GM12878 (cell line): ENCODE results near the gene MSX1. TPM values are rescaled to one million over a fixed set of nuclear protein-coding genes. Genes with fewer than 3 reads are reported as not detected.

Source experiments
- ATAC-seq: fragments of 200-7000 bp; cut with Tn5 transposase; 3 replicates; pipeline ENCODE4 v1.9.1; 2020; ENCODE audit warnings: mild to moderate bottlenecking, moderate library complexity
- BruUV-seq: library from RNA; stranded (reverse); fragments of 400-500 nt; replicated peaks from 2 replicates; lab custom pipeline; 2021; lab: Mats Ljungman, UMichigan
- CTCF ChIA-PET: fragments of 300-600 bp; sonication (Branson Sonifier 250); formaldehyde crosslinking; extraction: SDS; loops from one replicate; lab custom pipeline; 2021; ENCODE audit warnings: inconsistent platforms; lab: Yijun Ruan, JAX
- POLR2A ChIA-PET: fragments of 350-600 bp; formaldehyde crosslinking; extraction: SDS; loops from one replicate; lab custom pipeline; 2021; ENCODE audit warnings: inconsistent platforms; lab: Charles Lee
- RAD21 ChIA-PET: fragments of 300-600 bp; sonication (Branson Sonifier 250); formaldehyde crosslinking; loops from one replicate; lab custom pipeline; 2023; ENCODE audit warnings: antibody characterized with exemption; ENCODE audit not compliant: unreplicated experiment; lab: Charles Lee
- SMC1A ChIA-PET: fragments of 300-600 bp; sonication (Branson Sonifier 250); formaldehyde crosslinking; loops from one replicate; lab custom pipeline; 2023; ENCODE audit not compliant: unreplicated experiment, uncharacterized antibody; lab: Charles Lee
- DNase-seq: peaks from one replicate; pipeline ENCODE4 v3.0.0-alpha.2; 2011; ENCODE audit warnings: low read depth, low spot score
- FAIRE-seq: peaks from 3 replicates; lab custom pipeline; 2011; peaks lifted over from hg19 to GRCh38; lab: Jason Lieb, UNC
- H2AFZ ChIP-seq: 2 replicates; pipeline ENCODE4 v1.6.0; 2011; ENCODE audit warnings: low read depth, low read length, control low read depth; ENCODE audit not compliant: control insufficient read depth
- H3K27ac ChIP-seq: 2 replicates; pipeline ENCODE4 v1.5.1; 2011; ENCODE audit warnings: control low read depth; ENCODE audit not compliant: control insufficient read depth, insufficient read depth
- H3K27me3 ChIP-seq, 2 experiments: replicated peaks in 1 of 2; 2 replicates each; pipeline versions ENCODE4 v1.6.0 to v1.6.1; 2011; ENCODE audit warnings: low read length in 1 of 2; ENCODE audit not compliant: control insufficient read depth in 2 of 2, insufficient read depth in 2 of 2
- H3K36me3 ChIP-seq, 2 experiments: 2 replicates each; pipeline ENCODE4 v1.5.1; 2011; ENCODE audit warnings: low read length in 1 of 2; ENCODE audit not compliant: control insufficient read depth in 2 of 2, insufficient read depth in 2 of 2
- H3K4me1 ChIP-seq: 2 replicates; pipeline ENCODE4 v1.6.1; 2011; ENCODE audit warnings: mild to moderate bottlenecking, low read length, moderate library complexity, mixed read lengths; ENCODE audit not compliant: control insufficient read depth, insufficient read depth
- H3K4me2 ChIP-seq: 2 replicates; pipeline ENCODE4 v1.6.0; 2011; ENCODE audit warnings: control low read depth; ENCODE audit not compliant: control insufficient read depth, insufficient read depth
- H3K4me3 ChIP-seq: fragments of 200-600 bp; sonication (generic); 2 replicates; pipeline ENCODE4 v1.5.1; 2016
- H3K79me2 ChIP-seq: 2 replicates; pipeline ENCODE4 v1.6.0; 2011; ENCODE audit warnings: low read length; ENCODE audit not compliant: control insufficient read depth, insufficient read depth
- H3K9ac ChIP-seq: 2 replicates; pipeline ENCODE4 v1.8.0; 2011; ENCODE audit warnings: low read length, control low read depth, mixed read lengths; ENCODE audit not compliant: control insufficient read depth, insufficient read depth
- H3K9me3 ChIP-seq: replicated peaks from 3 replicates; pipeline ENCODE4 v1.5.1; 2011; ENCODE audit warnings: mild to moderate bottlenecking, low read length; ENCODE audit not compliant: control insufficient read depth, insufficient read depth
- H4K20me1 ChIP-seq: 2 replicates; pipeline ENCODE4 v1.6.0; 2011; ENCODE audit not compliant: control insufficient read depth, insufficient read depth
- ASH2L ChIP-seq: fragments of 300-600, 200-600 bp; sonication (generic); IDR thresholded peaks from 2 replicates; pipeline ENCODE4 v1.6.1; 2017; ENCODE audit warnings: low read depth, mild to moderate bottlenecking, borderline replicate concordance
- BACH1 ChIP-seq: fragments of 450-650 bp; IDR thresholded peaks from 2 replicates; pipeline ENCODE4 v1.6.1; 2017; ENCODE audit warnings: mild to moderate bottlenecking, borderline replicate concordance
- JUND ChIP-seq: IDR thresholded peaks from 2 replicates; pipeline ENCODE4 v1.6.1; 2012; ENCODE audit warnings: low read depth, mild to moderate bottlenecking, low read length, improper control_type of control experiment, moderate library complexity
- KDM1A ChIP-seq: fragments of 200-600 bp; sonication (generic); IDR thresholded peaks from 2 replicates; pipeline ENCODE4 v1.6.1; 2016; ENCODE audit warnings: borderline replicate concordance
- MXI1 ChIP-seq: fragments of 150-350 bp; IDR thresholded peaks from 2 replicates; pipeline ENCODE4 v1.6.1; 2011; ENCODE audit warnings: low read depth, mild to moderate bottlenecking, inconsistent platforms, low read length, improper control_type of control experiment
- NR2C2 ChIP-seq: IDR thresholded peaks from 2 replicates; pipeline ENCODE4 v1.6.1; 2011; ENCODE audit warnings: borderline replicate concordance, low read depth; ENCODE audit not compliant: control insufficient read depth, insufficient read length
- RUNX3 ChIP-seq: IDR thresholded peaks from 2 replicates; pipeline ENCODE4 v1.6.1; 2012; ENCODE audit warnings: low read length, inconsistent platforms
- SMAD1 ChIP-seq: fragments of 450-650 bp; IDR thresholded peaks from 2 replicates; pipeline ENCODE4 v1.6.1; 2018; ENCODE audit warnings: mild to moderate bottlenecking, low read depth; ENCODE audit not compliant: partially characterized antibody
- STAT3 ChIP-seq: IDR thresholded peaks from 2 replicates; pipeline ENCODE4 v1.6.1; 2011; ENCODE audit warnings: low read depth, low read length, improper control_type of control experiment
- ZNF217 ChIP-seq: fragments of 450-650 bp; IDR thresholded peaks from 2 replicates; pipeline ENCODE4 v1.6.1; 2017; ENCODE audit warnings: antibody characterized with exemption, mild to moderate bottlenecking
- ZNF384 ChIP-seq: IDR thresholded peaks from 2 replicates; pipeline ENCODE4 v1.6.1; 2012; ENCODE audit warnings: low read depth, mild to moderate bottlenecking, low read length, improper control_type of control experiment, borderline replicate concordance
- ZNF592 ChIP-seq: fragments of 450-650 bp; IDR thresholded peaks from 2 replicates; pipeline ENCODE4 v1.6.1; 2017; ENCODE audit warnings: mild to moderate bottlenecking, moderate library complexity
- ZNF622 ChIP-seq: fragments of 450-650 bp; IDR thresholded peaks from 2 replicates; pipeline ENCODE4 v1.6.1; 2017; ENCODE audit warnings: mild to moderate bottlenecking, inconsistent platforms
- ZZZ3 ChIP-seq: IDR thresholded peaks from 2 replicates; pipeline ENCODE4 v1.6.1; 2011; ENCODE audit warnings: low read depth; ENCODE audit not compliant: control insufficient read depth, insufficient read length
- WGBS: methylation state at CpG from one replicate; pipeline ENCODE4 v1.1.6; 2016; ENCODE audit warnings: low lambda C conversion rate; ENCODE audit not compliant: insufficient replicate concordance, insufficient coverage; ENCODE audit errors: missing lambda C conversion rate; 5-methylcytosine and 5-hydroxymethylcytosine counted together
- in situ Hi-C: fragments of 300-500 bp; cut with MboI; formaldehyde crosslinking; loops from 9 replicates; pipeline ENCODE4 v1.14.3; 2018; ENCODE audit warnings: mixed read lengths
- intact Hi-C: fragments of 100-400 bp; cut with micrococcal nuclease; formaldehyde crosslinking; loops from one replicate; pipeline ENCODE4 v1.14.2; 2022; ENCODE audit not compliant: unreplicated experiment
- polyA plus RNA-seq, 11 experiments: library from polyadenylated mRNA; depleted of rRNA in 4 of 11; unstranded in 6 of 11; stranded (reverse) in 5 of 11; fragments of >200 nt; fragmentation: Nextera tagmentation in 4 of 11; fragmentation: Illumina TruSeq in 1 of 11; extraction: Ambion mirVana in 4 of 11; extraction: Trizol in 1 of 11; gene quantifications; 1 replicate in 1 of 11; 2 replicates in 10 of 11; pipeline versions ENCODE4 v1.2.1 to v1.2.3, GENCODE V29; 2011 to 2016; ENCODE audit warnings: inconsistent platforms in 2 of 11, missing spikeins in 2 of 11, low read depth in 1 of 11
- total RNA-seq, 4 experiments: library from RNA; depleted of rRNA in 3 of 4; stranded (reverse); fragments of >200 nt in 3 of 4; fragmentation: Illumina TruSeq in 1 of 4; extraction: Trizol in 1 of 4; gene quantifications; 2 replicates each; pipeline versions ENCODE4 v1.2.1 to v1.2.3, GENCODE V29; 2013 to 2021
- TF ChIP-seq, protein P1 (sequence below): fragments of 450-650 bp; IDR thresholded peaks from 2 replicates; pipeline ENCODE4 v1.6.1; 2016; ENCODE audit warnings: mild to moderate bottlenecking

MSX1 gene
- total and polyA plus RNA-seq, 10 of the 15 experiments (the other 5 are each of a cell fraction or from before 2014, with no cell fraction given) = 0.04 to 0.56 (median 0.15) TPM; not detected in 2

DNA sequence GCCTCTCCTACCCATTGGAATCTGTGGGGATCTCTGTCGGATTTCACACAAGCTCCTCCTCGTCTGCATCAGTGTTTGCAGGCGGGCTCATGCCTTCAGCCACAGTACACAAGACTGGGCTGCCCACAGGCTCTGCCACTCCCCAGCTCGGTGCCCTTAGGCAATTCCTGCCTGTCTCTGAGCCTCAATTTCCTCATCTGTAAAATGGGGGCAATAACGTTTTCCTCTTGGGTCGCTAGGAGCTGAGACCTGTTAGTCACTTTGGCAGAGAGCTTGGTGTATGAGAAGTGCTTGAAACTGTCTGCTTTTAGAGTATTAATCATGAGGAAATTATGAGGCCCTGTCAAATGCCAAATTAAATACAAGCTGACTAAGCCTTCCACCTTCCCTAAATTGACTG, 27.6 kb upstream of the MSX1 start:
- Histone ChIP-seq H2AFZ (no peak overlapping the region), H3K9ac (no peak overlapping the region), H3K4me3 (no peak overlapping the region), H3K27ac (no peak overlapping the region), H4K20me1 (no peaks in the 10 kb centered on the region), H3K9me3 (no peaks in the 10 kb centered on the region; the same call in 2 of the 3 replicates)
- FAIRE-seq (no peak), ATAC-seq (no peak)
- RAD21 ChIA-PET = no interaction called here
- WGBS = 22% methylated on average over 6 of the region's 6 CpGs
- in situ Hi-C loops = no loop called here
- no TSS peak for BruUV-seq
- intact Hi-C loops = no loop called here
- POLR2A ChIA-PET = no interaction called here
- SMC1A ChIA-PET = no interaction called here
- CTCF ChIA-PET = no interaction called here
- TF ChIP-seq NR2C2 = no peak
- TF ChIP-seq ZNF622 = no peak
- no peak for TF ChIP-seq ZNF384
- TF ChIP-seq ZNF217 = no peak
- TF ChIP-seq KDM1A = no peak
- TF ChIP-seq RUNX3 = no peak
- TF ChIP-seq BACH1 = no peak
- TF ChIP-seq MXI1 = no peak
- no peak for TF ChIP-seq ZZZ3
- TF ChIP-seq, all 136 proteins: peak for 0
- H3K79me2 ChIP-seq = no peaks in the 10 kb centered on the region
- no peak for DNase-seq
- no peaks in the 10 kb centered on the region for H3K36me3 ChIP-seq
- H3K27me3 ChIP-seq = no peaks in the 10 kb centered on the region
- H3K4me2 ChIP-seq = no peak overlapping the region
- no peaks in the 10 kb centered on the region for H3K4me1 ChIP-seq

DNA sequence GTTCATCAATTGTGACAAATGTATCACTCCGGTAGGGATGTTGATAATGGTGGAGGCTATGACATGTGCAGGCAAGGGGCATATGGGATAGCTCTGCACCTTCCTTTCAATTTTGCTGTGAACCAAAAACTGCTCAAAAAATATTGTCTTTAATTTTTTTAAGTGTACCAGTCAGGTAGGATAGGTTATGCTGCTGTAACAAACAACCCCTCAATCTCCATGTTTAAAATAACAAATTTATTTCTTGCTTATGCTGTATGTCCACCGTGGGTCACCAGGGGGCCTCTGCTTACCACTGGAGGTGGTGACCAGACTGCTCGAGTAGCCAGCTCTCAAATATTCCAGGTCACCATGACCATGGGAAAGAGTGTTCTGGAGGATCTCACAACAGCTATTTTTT, 23.4 kb upstream of the MSX1 start:
- WGBS = 21% methylated on average over 3 of the region's 3 CpGs
- Histone ChIP-seq H3K79me2 (no peaks in the 10 kb centered on the region), H3K9me3 (no peaks in the 10 kb centered on the region; the same call in 1 of the 3 replicates), H3K27me3 (no peaks in the 10 kb centered on the region), H3K4me3 (no peak overlapping the region), H3K4me2 (no peak overlapping the region), H3K9ac (no peak overlapping the region), H3K36me3 (no peaks in the 10 kb centered on the region), H3K27ac (no peak overlapping the region), H3K4me1 (no peaks in the 10 kb centered on the region), H4K20me1 (no peaks in the 10 kb centered on the region), H2AFZ (no peak overlapping the region)
- no peak for ATAC-seq
- in situ Hi-C loops = no loop called here
- RAD21 ChIA-PET = no interaction called here
- SMC1A ChIA-PET = no interaction called here
- CTCF ChIA-PET = no interaction called here
- no TSS peak for BruUV-seq
- no peak for DNase-seq
- FAIRE-seq = no peak
- intact Hi-C loops = no loop called here
- POLR2A ChIA-PET = no interaction called here
- TF ChIP-seq STAT3 = no peak
- TF ChIP-seq ZNF592 = no peak
- no peak for TF ChIP-seq BACH1
- no peak for TF ChIP-seq JUND
- no peak for TF ChIP-seq SMAD1
- TF ChIP-seq, protein P1, sequence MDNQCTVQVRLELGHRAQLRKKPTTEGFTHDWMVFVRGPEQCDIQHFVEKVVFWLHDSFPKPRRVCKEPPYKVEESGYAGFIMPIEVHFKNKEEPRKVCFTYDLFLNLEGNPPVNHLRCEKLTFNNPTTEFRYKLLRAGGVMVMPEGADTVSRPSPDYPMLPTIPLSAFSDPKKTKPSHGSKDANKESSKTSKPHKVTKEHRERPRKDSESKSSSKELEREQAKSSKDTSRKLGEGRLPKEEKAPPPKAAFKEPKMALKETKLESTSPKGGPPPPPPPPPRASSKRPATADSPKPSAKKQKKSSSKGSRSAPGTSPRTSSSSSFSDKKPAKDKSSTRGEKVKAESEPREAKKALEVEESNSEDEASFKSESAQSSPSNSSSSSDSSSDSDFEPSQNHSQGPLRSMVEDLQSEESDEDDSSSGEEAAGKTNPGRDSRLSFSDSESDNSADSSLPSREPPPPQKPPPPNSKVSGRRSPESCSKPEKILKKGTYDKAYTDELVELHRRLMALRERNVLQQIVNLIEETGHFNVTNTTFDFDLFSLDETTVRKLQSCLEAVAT = no peak
- TF ChIP-seq ASH2L = no peak
